ENCODE data around the gene LIMS2.

The LIMS2 gene

GRCh38 chr2:127607399-127607908 lies 67.9 kb downstream of the LIMS2 start:
- H3K4me3 ChIP-seq (ENCODE audit: insufficient read length, low read depth), result no peak overlapping the region
- no peaks in the 10 kb centered on the region for H3K36me3 ChIP-seq (ENCODE audit: insufficient read depth, insufficient read length, low read length)
- no peak for DNase-seq (ENCODE audit: low read depth, low spot score)
- no peaks in the 10 kb centered on the region for H3K27me3 ChIP-seq (ENCODE audit: insufficient read depth, insufficient read length)
- H3K4me1 ChIP-seq (ENCODE audit: insufficient read depth, insufficient read length), result no peaks in the 10 kb centered on the region
- TF ChIP-seq ZNF274 (IDR thresholded peaks at IDR 0.05; ENCODE audit: low read depth, low read length), result no peak
- TF ChIP-seq SUZ12 (IDR thresholded peaks at IDR 0.05; ENCODE audit: extremely low read depth, insufficient read depth, insufficient read length), result no peak
- TF ChIP-seq YY1 (IDR thresholded peaks at IDR 0.05; ENCODE audit: insufficient read depth, insufficient read length), result no peak
- H3K9ac ChIP-seq (ENCODE audit: insufficient read length, low read depth), result no peak overlapping the region
- peaks cover 10% of the 10 kb centered on the region; the same call in 1 of the 2 replicates for H3K9me3 ChIP-seq (ENCODE audit: insufficient read depth, low read length)

GRCh38 chr2:127606625-127607398 lies 68.5 kb downstream of the LIMS2 start:
- peaks cover 16% of the 10 kb centered on the region; the same call in 1 of the 2 replicates for H3K9me3 ChIP-seq (ENCODE audit: insufficient read depth, low read length)
- no peak for DNase-seq (ENCODE audit: low read depth, low spot score)
- no peaks in the 10 kb centered on the region for H3K36me3 ChIP-seq (ENCODE audit: insufficient read depth, insufficient read length, low read length)
- no peaks in the 10 kb centered on the region for H3K27me3 ChIP-seq (ENCODE audit: insufficient read depth, insufficient read length)
- H3K4me1 ChIP-seq (ENCODE audit: insufficient read depth, insufficient read length), result no peaks in the 10 kb centered on the region
- no peak overlapping the region for H3K4me3 ChIP-seq (ENCODE audit: insufficient read length, low read depth)
- TF ChIP-seq SUZ12 (IDR thresholded peaks at IDR 0.05; ENCODE audit: extremely low read depth, insufficient read depth, insufficient read length), result no peak
- no peak for TF ChIP-seq YY1 (IDR thresholded peaks at IDR 0.05; ENCODE audit: insufficient read depth, insufficient read length)
- TF ChIP-seq ZNF274 (IDR thresholded peaks at IDR 0.05; ENCODE audit: low read depth, low read length), result no peak
- no peak overlapping the region for H3K9ac ChIP-seq (ENCODE audit: insufficient read length, low read depth)

DNA sequence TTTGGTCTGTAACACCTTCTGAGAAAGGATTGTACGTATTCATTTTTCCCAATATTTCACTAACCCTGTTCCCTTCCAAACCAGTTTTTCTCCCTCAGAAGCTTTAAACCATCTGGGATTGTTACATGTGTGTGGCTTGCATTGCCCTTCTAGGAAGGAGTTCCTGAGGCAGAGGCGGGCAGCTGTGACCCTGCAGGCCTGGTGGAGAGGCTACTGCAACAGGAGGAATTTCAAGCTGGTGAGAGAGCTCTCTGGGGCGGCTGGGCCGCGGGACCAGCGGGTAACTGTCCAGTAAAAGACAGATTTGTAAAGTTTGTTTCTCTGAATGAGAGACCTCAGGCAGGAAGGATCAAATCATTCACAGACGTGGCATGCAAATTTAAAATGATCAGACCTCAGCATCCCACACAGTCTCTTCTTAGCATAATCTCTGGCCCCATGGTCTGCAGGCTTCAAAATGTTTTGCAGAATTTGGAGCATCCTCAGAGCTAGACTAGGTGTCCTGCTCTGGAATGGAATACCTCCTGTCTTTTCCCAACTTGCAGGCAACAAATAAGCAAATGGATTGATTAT lies 69.6 kb downstream of the LIMS2 start:
- Histone ChIP-seq H3K4me1 (ENCODE audit: insufficient read depth, insufficient read length) (no peaks in the 10 kb centered on the region), H3K27me3 (ENCODE audit: insufficient read depth, insufficient read length) (no peaks in the 10 kb centered on the region), H3K9me3 (ENCODE audit: insufficient read depth, low read length) (peaks cover 16% of the 10 kb centered on the region; the same call in 1 of the 2 replicates), H3K9ac (ENCODE audit: insufficient read length, low read depth) (no peak overlapping the region), H3K4me3 (ENCODE audit: insufficient read length, low read depth) (no peak overlapping the region), H3K36me3 (ENCODE audit: insufficient read depth, insufficient read length, low read length) (no peaks in the 10 kb centered on the region)
- DNase-seq (ENCODE audit: low read depth, low spot score), result no peak
- no peak for TF ChIP-seq SUZ12 (IDR thresholded peaks at IDR 0.05; ENCODE audit: extremely low read depth, insufficient read depth, insufficient read length)
- TF ChIP-seq YY1 (IDR thresholded peaks at IDR 0.05; ENCODE audit: insufficient read depth, insufficient read length), result no peak
- no peak for TF ChIP-seq ZNF274 (IDR thresholded peaks at IDR 0.05; ENCODE audit: low read depth, low read length)

DNA sequence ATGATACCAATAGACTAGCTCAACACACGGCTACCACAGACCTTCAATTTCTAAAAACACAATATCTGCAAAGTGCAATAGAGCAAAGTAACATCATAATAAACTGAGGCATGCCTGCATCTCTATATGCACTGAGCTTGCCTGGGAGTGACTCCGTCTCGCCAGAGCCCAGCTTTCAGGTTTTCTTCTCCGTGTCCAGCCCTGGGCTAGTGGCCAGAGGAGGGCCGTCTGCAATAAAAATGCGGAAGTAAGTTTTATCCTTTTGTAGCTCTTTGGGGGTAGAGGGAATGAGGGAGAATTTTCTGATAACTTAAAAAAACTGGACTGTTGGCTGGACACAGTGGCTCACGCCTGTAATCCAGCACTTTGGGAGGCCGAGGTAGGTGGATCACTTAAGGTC lies 70.3 kb downstream of the LIMS2 start:
- TF ChIP-seq YY1 (IDR thresholded peaks at IDR 0.05; ENCODE audit: insufficient read depth, insufficient read length) (no peak), ZNF274 (IDR thresholded peaks at IDR 0.05; ENCODE audit: low read depth, low read length) (no peak), SUZ12 (IDR thresholded peaks at IDR 0.05; ENCODE audit: extremely low read depth, insufficient read depth, insufficient read length) (no peak)
- H3K36me3 ChIP-seq (ENCODE audit: insufficient read depth, insufficient read length, low read length), result no peaks in the 10 kb centered on the region
- H3K27me3 ChIP-seq (ENCODE audit: insufficient read depth, insufficient read length), result no peaks in the 10 kb centered on the region
- no peak overlapping the region for H3K4me3 ChIP-seq (ENCODE audit: insufficient read length, low read depth)
- peaks cover 16% of the 10 kb centered on the region; the same call in 1 of the 2 replicates for H3K9me3 ChIP-seq (ENCODE audit: insufficient read depth, low read length)
- H3K9ac ChIP-seq (ENCODE audit: insufficient read length, low read depth), result no peak overlapping the region
- no peaks in the 10 kb centered on the region for H3K4me1 ChIP-seq (ENCODE audit: insufficient read depth, insufficient read length)
- no peak for DNase-seq (ENCODE audit: low read depth, low spot score)

DNA sequence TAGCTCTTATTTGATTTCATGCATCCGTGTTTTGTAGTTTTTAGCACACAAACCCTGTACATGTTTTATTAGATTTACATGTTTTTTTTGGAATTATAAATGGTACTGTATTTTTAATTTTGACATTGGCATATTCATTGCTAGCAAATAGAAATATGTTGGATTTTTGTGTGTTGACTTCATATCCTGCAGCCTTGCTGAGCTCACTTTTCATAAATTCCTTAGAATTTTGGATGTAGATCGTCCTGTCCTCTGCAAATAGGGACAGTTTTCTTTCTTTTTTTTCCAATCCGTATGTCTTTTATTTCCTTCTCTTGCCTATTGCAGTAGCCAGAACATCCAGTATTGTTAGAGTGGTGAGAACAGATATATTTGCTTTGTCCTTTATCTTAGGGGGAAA lies 76.1 kb downstream of the LIMS2 start:
- TF ChIP-seq SUZ12 (IDR thresholded peaks at IDR 0.05; ENCODE audit: extremely low read depth, insufficient read depth, insufficient read length) (no peak), ZNF274 (IDR thresholded peaks at IDR 0.05; ENCODE audit: low read depth, low read length) (no peak), YY1 (IDR thresholded peaks at IDR 0.05; ENCODE audit: insufficient read depth, insufficient read length) (no peak)
- no peaks in the 10 kb centered on the region for H3K4me1 ChIP-seq (ENCODE audit: insufficient read depth, insufficient read length)
- no peak overlapping the region for H3K9ac ChIP-seq (ENCODE audit: insufficient read length, low read depth)
- no peak for DNase-seq (ENCODE audit: low read depth, low spot score)
- peaks cover 16% of the 10 kb centered on the region; the same call in 1 of the 2 replicates for H3K9me3 ChIP-seq (ENCODE audit: insufficient read depth, low read length)
- H3K27me3 ChIP-seq (ENCODE audit: insufficient read depth, insufficient read length), result no peaks in the 10 kb centered on the region
- no peak overlapping the region for H3K4me3 ChIP-seq (ENCODE audit: insufficient read length, low read depth)
- no peaks in the 10 kb centered on the region for H3K36me3 ChIP-seq (ENCODE audit: insufficient read depth, insufficient read length, low read length)

GRCh38 chr2:127598711-127599110 lies 76.6 kb downstream of the LIMS2 start:
- Histone ChIP-seq H3K4me3 (ENCODE audit: insufficient read length, low read depth) (no peak overlapping the region), H3K9ac (ENCODE audit: insufficient read length, low read depth) (no peak overlapping the region), H3K4me1 (ENCODE audit: insufficient read depth, insufficient read length) (no peaks in the 10 kb centered on the region), H3K36me3 (ENCODE audit: insufficient read depth, insufficient read length, low read length) (no peaks in the 10 kb centered on the region), H3K9me3 (ENCODE audit: insufficient read depth, low read length) (peaks cover 16% of the 10 kb centered on the region; the same call in 1 of the 2 replicates), H3K27me3 (ENCODE audit: insufficient read depth, insufficient read length) (no peaks in the 10 kb centered on the region)
- no peak for TF ChIP-seq YY1 (IDR thresholded peaks at IDR 0.05; ENCODE audit: insufficient read depth, insufficient read length)
- no peak for TF ChIP-seq ZNF274 (IDR thresholded peaks at IDR 0.05; ENCODE audit: low read depth, low read length)
- no peak for TF ChIP-seq SUZ12 (IDR thresholded peaks at IDR 0.05; ENCODE audit: extremely low read depth, insufficient read depth, insufficient read length)
- no peak for DNase-seq (ENCODE audit: low read depth, low spot score)

- Histone ChIP-seq H3K4me1 (ENCODE audit: insufficient read depth, insufficient read length) (no peaks in the 10 kb centered on the region), H3K27me3 (ENCODE audit: insufficient read depth, insufficient read length) (no peaks in the 10 kb centered on the region), H3K4me3 (ENCODE audit: insufficient read length, low read depth) (no peak overlapping the region), H3K9ac (ENCODE audit: insufficient read length, low read depth) (no peak overlapping the region), H3K36me3 (ENCODE audit: insufficient read depth, insufficient read length, low read length) (no peaks in the 10 kb centered on the region), H3K9me3 (ENCODE audit: insufficient read depth, low read length) (peaks cover 11% of the 10 kb centered on the region; the same call in 1 of the 2 replicates)
- no peak for DNase-seq (ENCODE audit: low read depth, low spot score)
- TF ChIP-seq ZNF274 (IDR thresholded peaks at IDR 0.05; ENCODE audit: low read depth, low read length) (no peak), SUZ12 (IDR thresholded peaks at IDR 0.05; ENCODE audit: extremely low read depth, insufficient read depth, insufficient read length) (no peak), YY1 (IDR thresholded peaks at IDR 0.05; ENCODE audit: insufficient read depth, insufficient read length) (no peak)
Measured at GRCh38 chr2:127597984-127598380, 77.3 kb downstream of the LIMS2 start.

Data from NT2/D1 (cell line).